Measurements from ENCODE around the gene C3orf52. TPM values are rescaled to one million over a fixed set of nuclear protein-coding genes. Genes with fewer than 3 reads are reported as not detected.

Gene C3orf52
- total RNA-seq, 1 donor from 2014 or later: 4.5 TPM

DNA sequence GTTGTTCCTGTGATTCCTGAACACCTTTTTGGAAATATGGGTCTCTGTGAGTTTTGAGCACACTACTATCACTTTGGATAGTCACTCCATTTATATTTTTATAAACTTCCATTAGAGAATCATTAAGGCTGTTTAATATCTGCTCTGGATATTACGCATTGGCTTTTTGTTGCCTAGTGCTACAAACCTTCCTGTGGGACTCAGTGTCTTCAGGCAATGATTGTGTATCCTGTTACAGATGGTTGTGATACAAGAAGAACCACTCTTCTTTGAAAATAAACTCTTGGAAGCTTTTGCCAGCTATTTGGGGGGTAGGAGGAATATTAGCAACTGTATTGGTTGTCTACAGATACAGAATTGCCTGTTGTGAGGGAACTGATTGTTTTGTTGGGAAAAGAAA lies 31.2 kb downstream of the C3orf52 start:
- Mint-ChIP-seq H3K9me3 (no peaks in the 10 kb centered on the region), H3K4me3 (no peak overlapping the region), H3K27ac (no peak overlapping the region), H3K4me1 (no peaks in the 10 kb centered on the region), H3K27me3 (ENCODE audit: low read depth) (no peaks in the 10 kb centered on the region), H3K36me3 (no peaks in the 10 kb centered on the region)
- TF ChIP-seq, protein P1, sequence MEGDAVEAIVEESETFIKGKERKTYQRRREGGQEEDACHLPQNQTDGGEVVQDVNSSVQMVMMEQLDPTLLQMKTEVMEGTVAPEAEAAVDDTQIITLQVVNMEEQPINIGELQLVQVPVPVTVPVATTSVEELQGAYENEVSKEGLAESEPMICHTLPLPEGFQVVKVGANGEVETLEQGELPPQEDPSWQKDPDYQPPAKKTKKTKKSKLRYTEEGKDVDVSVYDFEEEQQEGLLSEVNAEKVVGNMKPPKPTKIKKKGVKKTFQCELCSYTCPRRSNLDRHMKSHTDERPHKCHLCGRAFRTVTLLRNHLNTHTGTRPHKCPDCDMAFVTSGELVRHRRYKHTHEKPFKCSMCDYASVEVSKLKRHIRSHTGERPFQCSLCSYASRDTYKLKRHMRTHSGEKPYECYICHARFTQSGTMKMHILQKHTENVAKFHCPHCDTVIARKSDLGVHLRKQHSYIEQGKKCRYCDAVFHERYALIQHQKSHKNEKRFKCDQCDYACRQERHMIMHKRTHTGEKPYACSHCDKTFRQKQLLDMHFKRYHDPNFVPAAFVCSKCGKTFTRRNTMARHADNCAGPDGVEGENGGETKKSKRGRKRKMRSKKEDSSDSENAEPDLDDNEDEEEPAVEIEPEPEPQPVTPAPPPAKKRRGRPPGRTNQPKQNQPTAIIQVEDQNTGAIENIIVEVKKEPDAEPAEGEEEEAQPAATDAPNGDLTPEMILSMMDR (IDR thresholded peaks at IDR 0.05; ENCODE audit: unreplicated experiment): no peak
- DNase-seq (ENCODE audit: low spot score in 2 of 2, unreplicated experiment in 2 of 2): no peak

DNA sequence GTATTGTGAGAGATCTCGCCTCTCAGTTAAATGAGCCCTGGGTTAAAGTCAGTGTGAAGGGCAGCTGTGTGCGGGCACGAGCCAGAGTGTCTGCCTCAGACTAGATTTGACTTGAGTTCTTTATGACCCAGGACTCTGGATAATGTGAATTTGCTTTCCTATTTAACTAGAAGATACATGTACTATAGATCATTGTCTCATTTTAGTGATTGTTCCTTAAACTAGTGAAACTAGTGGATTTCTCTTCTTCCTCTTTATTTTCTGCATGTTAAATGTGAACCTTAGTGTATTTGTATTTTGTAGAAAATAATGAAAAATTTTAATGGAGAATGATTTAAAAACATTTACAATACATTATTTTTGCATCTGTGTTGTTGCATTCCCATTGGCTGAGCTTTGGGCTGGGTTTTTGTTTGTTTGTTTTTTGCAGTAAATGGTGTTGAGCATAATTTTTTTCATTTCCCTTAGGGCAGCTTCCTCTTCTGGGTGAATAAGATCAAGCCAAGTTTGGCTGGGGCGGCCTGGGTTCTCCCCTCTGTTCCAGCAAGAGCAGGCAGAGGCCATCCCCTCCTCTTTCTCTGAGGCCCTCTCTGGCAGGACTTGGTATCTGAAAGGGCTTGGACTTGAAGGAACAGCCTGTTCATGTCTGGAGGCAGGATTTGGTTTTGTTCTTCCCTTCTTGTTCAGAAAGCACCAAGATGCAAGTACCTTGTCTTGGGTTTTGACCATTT lies 31.8 kb downstream of the C3orf52 start:
- DNase-seq (ENCODE audit: low spot score in 2 of 2, unreplicated experiment in 2 of 2): no peak
- H3K9me3 Mint-ChIP-seq: no peaks in the 10 kb centered on the region
- no peaks in the 10 kb centered on the region for H3K27me3 Mint-ChIP-seq (ENCODE audit: low read depth)
- no peak overlapping the region for H3K4me3 Mint-ChIP-seq
- no peaks in the 10 kb centered on the region for H3K4me1 Mint-ChIP-seq
- H3K27ac Mint-ChIP-seq: no peak overlapping the region
- TF ChIP-seq, protein P1 (IDR thresholded peaks at IDR 0.05; ENCODE audit: unreplicated experiment): no peak
- no peaks in the 10 kb centered on the region for H3K36me3 Mint-ChIP-seq

DNA sequence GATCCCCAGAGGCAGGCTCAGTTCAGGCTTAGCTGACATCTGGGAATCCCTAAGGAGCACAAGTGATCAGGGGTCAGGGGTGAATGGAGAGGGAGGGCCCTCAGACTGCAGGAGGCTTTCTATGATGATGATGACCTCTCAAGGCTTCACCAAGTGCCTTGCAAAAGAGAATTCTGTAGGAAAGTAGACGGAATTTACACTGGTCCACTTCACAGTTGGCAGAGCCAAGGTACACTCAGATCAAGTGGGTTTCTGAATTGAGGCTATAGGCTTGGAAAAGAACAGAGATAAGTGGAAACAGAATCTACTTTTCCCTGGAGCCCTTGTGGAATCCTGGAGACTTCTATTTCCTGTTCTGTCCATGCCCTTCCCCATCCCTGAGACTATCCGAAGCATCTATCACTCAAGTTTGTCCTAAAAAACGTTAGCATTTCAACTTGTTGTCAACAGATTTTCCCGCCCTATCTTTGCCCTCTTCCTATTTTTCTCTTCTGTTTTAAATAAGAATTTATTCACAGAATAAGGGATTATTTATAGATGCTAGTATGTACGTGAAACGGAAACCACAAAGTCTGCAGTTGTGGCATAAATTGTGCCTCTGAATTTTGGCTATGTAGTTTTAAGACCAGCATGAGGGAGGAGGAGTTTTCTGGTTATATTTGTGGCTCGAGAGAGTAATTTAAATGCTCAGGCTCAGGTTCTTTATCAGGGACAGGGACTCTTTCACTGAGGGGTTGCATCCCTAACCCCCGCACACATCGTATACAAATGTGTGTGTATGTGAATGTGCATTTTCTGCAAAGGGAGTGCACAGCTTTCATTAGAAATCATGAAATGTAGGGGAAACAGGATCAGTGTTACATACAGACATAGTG lies 34.0 kb downstream of the C3orf52 start:
- H3K4me1 Mint-ChIP-seq: peaks cover 3% of the 10 kb centered on the region
- DNase-seq (ENCODE audit: low spot score in 2 of 2, unreplicated experiment in 2 of 2): no peak
- TF ChIP-seq, protein P1 (IDR thresholded peaks at IDR 0.05; ENCODE audit: unreplicated experiment): no peak
- H3K27ac Mint-ChIP-seq: no peak overlapping the region
- no peaks in the 10 kb centered on the region for H3K36me3 Mint-ChIP-seq
- H3K27me3 Mint-ChIP-seq (ENCODE audit: low read depth): no peaks in the 10 kb centered on the region
- H3K4me3 Mint-ChIP-seq: no peak overlapping the region
- H3K9me3 Mint-ChIP-seq: no peaks in the 10 kb centered on the region

DNA sequence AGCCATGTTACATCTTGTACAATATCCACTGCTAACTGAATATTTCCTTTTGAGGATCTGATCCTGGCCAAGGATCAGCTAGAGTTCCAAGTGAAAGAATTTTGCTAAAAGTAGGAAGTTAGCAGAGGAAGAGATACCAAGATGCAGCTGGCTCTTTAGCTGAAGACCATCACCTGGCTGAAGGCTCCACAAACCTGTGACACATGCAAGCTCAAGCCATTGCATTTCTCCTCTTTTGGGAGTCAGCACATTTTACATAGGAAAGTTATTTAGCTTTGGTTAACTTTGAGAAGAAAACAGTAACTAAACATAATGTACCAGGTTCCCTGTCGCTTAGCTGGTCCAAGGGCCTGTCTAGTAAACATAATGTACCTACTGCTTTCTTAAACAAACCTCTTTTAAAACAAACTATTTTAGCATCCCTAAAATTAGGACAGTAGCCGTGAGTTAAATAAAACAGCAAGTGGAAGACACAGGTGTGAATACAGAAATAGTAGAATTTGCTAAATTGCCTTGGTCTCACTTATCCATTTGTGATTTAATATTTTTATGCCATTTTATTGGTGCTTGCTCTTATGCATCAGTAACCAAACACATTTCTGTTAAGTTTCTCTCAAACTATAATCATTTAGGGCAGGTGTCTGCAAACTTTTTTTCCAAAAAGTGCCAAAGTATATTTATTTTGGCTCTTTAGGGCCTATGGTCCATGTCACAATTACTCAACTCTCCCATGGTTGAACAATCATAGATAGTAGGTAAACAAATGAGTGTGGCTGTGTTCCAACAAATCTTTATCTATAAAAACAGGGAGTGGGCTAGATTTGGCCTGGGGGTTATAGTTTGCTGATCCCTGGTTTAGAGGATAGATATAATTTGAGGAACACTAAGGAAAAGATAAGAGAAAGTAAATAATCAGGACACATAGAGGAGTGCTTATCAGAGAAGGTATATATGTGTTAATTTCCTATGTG lies 35.7 kb downstream of the C3orf52 start:
- Mint-ChIP-seq H3K4me1 (peaks cover 19% of the 10 kb centered on the region), H3K27me3 (ENCODE audit: low read depth) (no peaks in the 10 kb centered on the region), H3K36me3 (no peaks in the 10 kb centered on the region), H3K4me3 (no peak overlapping the region), H3K9me3 (no peaks in the 10 kb centered on the region), H3K27ac (no peak overlapping the region)
- TF ChIP-seq, protein P1 (IDR thresholded peaks at IDR 0.05; ENCODE audit: unreplicated experiment): no peak
- DNase-seq (ENCODE audit: low spot score in 2 of 2, unreplicated experiment in 2 of 2): no peak

DNA sequence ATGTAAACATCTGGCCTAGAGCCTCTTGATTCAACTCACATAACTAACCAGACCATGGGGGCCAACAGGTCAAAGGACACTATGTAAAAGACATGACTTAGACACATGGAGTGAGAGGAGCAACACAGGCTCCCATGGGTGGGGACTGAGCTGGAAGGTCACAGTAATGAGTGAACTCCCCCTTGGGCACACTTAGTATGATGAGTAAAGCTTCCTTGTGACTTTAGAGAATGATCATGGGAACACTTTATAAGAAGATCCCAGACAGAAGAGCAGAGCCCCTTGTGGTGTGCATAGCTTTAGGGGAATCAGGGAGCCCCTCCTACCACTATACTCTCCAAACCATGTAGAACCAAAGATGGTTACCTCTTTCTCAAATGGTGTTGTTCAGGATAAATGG lies 36.7 kb downstream of the C3orf52 start:
- Mint-ChIP-seq H3K4me3 (no peak overlapping the region), H3K27me3 (ENCODE audit: low read depth) (no peaks in the 10 kb centered on the region), H3K27ac (no peak overlapping the region), H3K36me3 (no peaks in the 10 kb centered on the region), H3K9me3 (no peaks in the 10 kb centered on the region), H3K4me1 (peaks cover 30% of the 10 kb centered on the region)
- TF ChIP-seq, protein P1 (IDR thresholded peaks at IDR 0.05; ENCODE audit: unreplicated experiment): no peak
- no peak for DNase-seq (ENCODE audit: low spot score in 2 of 2, unreplicated experiment in 2 of 2)
